Daoy (cell line): ENCODE data around the gene LATS2. TPM values are rescaled to one million over a fixed set of nuclear protein-coding genes. Genes with fewer than 3 reads are reported as not detected.

Experiments used
- DNase-seq: peaks from one replicate; pipeline ENCODE4 v3.0.0-alpha.2; 2015; ENCODE audit warnings: low read depth
- total RNA-seq: library from RNA; depleted of rRNA; stranded (reverse); fragments of >200 nt; shearing (Covaris generic); gene quantifications from 2 replicates; pipeline ENCODE4 v1.2.3, GENCODE V29; 2014

Gene LATS2
- total RNA-seq, 1 experiment from 2014 or later, result 5.4 TPM

GRCh38 chr13:21015284-21015683 is 46.1 kb downstream of the LATS2 start:
- no peak for DNase-seq

DNA sequence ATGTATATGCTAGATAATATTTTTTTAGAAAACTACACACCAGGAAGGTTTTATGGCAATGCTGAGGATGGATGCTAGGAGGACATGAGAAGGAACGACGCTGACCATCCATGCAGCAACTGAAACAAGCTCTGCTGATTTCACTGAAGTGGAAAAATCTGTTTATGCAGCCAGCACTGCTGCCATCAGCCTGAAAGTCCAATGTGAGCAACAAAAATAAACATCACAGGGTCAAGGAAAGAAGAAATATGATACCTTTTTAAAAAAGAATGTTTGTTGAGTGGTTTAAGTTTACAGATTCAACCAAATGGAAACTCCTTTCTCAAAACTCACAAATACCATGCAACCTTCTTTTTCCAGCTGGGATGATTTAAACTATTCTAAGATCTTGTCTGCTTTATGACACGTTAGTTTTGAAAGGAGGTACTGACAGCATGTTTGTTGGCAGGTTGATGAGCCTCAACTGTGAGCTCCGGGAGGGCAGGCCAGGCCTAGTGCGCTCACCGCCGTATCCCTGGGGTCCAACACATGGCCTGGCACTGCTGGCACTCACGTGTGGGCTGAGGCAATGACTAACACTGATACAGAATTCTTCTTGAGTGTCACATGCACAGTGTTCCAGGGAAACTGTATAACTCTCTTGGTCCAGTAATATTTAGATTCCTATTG is 46.8 kb downstream of the LATS2 start:
- DNase-seq, result peak; percentile 85

GRCh38 chr13:21014139-21014501 is 47.3 kb downstream of the LATS2 start:
- no peak for DNase-seq

- DNase-seq, result no peak
These were observed 47.7 kb downstream of the LATS2 start for GRCh38 chr13:21013682-21014038.

DNA sequence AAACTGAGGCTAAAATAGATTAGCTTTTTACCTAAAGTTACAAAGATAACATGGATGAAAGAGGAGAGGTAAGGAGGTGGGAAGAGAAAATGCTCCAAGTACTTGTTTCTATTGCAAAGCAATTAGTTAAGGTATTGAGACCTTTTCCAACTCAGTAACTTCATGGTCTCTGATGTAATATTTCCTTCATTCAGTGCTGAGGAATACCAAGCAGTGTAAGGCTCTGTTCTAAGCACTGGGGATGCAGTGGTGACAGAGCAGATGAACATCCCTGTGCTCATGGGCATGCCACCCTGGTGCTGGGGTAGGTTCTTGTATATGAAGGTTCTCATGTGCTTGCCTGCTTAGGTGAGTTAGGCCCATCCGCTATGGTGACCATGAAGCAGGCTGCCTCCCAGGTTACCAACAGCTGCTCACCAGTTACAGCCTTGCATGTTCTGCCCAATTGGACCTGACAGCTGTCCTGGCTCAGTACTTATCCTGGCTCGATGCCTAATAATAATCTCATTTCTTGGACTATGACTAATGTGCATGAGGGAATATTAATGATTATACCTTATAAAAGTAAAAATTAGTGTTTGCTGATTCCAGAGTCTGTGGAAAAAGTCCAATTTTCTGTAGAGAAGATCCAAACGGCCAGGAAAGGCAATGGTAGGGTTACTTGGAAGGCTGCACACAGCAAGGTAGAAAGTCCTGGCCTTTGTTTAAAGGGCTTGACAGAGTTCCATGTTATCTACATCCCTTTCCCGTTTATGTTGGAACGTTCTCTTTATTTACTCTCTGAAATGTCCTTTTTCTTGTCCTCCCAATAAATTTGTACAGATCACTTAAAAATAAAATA is 48.3 kb downstream of the LATS2 start:
- no peak for DNase-seq

DNA sequence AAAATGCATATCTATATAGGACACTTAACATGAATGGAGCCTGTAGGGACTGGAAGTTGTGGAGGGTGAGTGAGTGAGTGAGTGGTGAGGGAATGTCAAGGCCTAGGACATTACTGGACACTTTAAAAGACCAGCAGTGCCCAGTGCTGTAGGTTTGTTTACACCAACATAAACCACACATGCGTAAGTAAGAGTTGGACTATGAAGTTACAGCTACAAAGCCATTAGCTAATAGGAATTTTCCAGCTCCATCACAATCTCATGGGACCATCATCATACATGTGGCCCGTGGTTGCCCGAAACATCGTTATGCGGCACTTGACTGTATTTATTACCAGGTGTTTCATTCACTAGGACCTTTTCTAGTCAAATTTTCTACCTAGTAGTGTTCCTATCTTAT is 49.2 kb downstream of the LATS2 start:
- no peak for DNase-seq

- DNase-seq, result no peak
These were observed 50.0 kb downstream of the LATS2 start for GRCh38 chr13:21011378-21011777.

DNA sequence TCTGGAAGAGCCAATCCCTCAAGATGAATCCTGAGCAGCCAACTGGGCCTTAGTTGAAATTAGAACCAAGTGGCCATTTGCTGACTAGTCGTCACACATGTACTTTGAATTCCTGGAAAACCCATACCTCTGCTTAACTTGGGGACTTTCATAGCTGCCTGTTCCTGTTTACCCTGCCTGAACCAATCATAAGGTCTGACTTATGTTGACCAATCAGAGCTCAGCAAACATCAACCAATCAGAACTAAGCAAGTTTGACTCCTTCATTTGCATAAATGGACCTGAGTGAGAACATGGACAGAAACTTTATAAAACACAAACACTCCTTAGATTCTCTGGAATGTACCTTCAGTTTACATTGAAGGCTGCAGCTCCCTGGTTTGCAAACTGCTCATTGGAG is 50.8 kb downstream of the LATS2 start:
- DNase-seq, result no peak

DNA sequence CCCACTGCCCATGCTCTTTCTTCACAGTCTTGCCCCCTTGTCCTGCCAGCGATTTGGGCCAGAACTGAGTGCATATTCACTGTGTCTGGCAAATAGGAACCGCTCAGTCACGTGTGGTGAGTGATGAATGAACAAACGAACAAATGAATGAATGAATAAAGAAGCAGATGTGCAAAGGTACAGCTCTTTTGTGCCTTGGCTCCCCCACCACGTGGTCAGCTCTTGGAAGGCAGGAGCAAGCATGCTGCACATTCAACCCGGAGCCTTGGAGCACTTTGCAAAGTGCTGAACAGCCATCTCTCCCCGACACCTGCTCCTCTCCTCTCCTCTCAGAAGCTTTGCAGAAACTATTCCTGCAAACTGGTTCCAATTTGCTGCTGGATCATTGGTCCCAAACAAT is 52.4 kb downstream of the LATS2 start:
- DNase-seq, result no peak

DNA sequence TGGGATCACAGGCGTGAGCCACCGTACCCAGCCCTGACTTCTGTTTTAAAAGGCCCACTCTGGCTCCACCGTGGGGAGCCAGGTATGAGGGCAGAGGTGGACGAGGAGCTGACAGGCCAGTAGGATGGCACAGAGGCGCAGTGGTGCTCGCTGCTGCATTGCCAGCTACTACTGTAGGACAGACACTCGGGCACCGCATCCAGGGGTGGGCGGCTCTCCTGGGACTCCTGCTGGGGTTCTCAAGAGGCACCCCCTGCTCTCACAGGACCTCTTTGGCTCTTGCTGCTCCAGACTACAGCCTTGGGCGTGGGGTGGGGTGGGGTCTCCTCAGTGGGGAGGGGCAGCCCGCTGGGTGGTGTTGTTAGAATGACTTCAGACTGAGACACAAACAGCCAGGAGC is 53.4 kb downstream of the LATS2 start:
- no peak for DNase-seq

DNA sequence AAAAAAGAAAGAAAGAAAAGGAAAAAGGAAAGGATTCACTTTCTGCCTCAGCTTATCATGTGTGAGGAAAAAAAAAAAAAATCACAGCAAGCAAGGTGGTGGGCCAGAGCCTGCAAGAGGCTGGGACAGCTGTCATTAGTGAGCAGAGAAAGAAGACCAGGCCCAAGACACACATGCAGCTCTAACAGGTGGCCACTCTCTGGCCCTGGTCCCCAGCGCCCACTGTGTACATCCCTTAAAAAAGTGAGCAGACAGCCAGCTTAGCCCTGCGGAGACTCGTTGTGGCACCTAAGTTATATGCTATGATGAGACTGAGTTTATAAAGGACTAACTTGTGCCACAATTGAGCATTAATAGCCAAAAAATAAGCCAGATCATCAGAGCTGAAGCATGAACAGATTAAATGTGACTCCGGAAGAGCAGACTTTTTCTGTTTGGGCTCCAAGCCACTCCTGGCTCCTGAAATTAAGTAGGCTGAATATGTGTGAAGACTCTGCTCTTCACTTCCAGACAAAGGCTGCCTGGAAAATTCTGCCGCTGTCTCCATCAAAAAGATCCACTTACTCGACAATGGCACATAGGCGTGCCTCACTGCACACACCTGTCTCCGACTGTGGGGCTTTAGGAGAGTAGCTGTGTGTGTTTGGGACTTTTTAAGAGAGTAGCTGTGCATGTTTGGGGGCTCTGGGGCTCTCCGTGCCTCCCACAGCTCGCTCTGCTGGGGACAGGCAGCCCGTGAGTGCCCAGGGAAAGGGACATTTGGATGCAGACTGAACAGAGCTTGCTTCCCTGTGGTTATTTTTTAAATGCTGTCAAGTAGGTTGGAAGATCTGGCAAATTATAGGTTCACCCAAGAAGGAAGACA is 55.0 kb downstream of the LATS2 start:
- DNase-seq, result no peak

DNA sequence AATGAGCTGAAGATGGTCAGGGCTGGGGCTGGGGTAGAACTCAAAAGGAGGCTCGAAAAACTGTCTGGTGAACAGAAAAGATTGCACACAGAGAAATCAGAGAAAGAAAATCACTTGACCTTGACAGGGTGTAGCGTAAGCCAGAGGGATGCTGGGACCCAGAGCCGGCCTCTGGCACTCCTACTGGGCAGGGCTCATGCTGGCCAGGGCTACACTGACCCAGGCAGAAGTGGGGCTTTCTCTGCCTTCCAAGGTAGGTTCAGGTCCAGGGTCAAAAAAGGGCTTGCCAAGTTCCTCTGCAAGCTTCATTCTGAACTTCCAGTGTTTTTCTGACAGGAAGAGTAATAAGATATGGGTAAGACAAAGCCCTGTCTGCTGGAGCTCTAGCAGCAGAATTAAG is 56.2 kb downstream of the LATS2 start:
- DNase-seq, result no peak

GRCh38 chr13:21001471-21001870 is 59.9 kb downstream of the LATS2 start:
- DNase-seq, result no peak

- no peak for DNase-seq
These were observed 60.7 kb downstream of the LATS2 start for GRCh38 chr13:21000647-21001046.

- no peak for DNase-seq
These were observed 62.6 kb downstream of the LATS2 start for GRCh38 chr13:20998649-20999415.

DNA sequence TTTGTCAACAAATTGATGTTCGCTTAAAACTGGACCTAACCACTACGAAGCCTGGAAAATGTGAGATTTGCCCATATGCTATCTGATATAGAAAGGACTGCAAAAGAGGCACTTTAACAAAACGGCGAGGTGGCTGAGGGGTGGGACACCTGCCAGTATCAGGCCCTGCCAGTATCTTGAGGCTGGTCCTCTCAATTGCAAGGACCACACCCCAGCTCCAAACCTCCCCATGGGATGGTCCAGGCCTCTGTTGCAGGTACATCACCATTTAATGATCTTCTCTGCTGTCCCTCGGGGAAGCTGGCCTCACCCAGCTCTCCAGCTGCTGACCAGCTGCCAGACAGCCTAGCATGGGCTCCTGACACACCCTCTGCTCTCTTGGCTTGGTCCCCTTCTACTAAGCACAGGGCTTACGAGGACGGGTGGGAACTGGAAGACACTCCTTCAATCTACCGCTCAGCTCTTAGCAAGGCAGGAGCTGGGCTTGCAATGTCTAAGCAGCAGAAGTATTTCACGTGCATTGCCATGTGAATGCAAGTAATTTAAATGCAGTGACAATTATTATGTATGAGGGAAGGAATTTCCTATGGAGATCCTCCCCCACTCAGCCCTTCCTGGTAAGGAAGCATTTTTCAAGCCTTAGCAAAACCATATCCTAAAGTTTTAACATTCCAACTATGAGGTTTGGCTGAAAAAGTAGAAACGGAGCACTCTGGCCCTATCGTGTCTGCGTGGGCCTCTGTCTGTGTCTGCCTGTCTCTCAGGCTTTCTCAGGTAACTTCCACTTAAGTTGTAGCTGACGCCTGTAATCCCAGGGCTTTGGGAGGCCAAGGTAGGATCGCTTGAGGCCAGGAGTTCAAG is 63.9 kb downstream of the LATS2 start:
- DNase-seq, result peak; percentile 71

- no peak for DNase-seq
These were observed 66.0 kb downstream of the LATS2 start for GRCh38 chr13:20995245-20995838.

DNA sequence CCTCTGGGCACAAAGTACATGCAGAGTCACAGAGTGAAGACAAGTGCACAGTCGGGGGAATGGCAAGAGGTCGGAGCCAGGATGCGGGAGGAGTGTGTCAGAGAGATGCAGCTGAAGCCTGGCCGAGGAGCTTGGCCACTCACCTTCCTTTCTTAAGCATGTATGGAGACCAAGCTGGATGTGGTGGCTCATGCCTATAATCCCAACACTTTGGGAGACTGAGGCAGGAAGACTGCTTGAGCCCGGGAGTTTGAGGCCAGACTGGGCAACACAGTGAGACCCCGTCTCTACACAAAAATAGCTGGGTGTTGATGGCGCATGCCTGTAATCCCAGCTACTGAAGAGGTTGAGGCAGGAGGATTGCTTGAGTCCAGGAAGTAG is 67.0 kb downstream of the LATS2 start:
- DNase-seq, result no peak

- peak; percentile 80 for DNase-seq
These were observed 67.5 kb downstream of the LATS2 start for GRCh38 chr13:20993661-20994440.

DNA sequence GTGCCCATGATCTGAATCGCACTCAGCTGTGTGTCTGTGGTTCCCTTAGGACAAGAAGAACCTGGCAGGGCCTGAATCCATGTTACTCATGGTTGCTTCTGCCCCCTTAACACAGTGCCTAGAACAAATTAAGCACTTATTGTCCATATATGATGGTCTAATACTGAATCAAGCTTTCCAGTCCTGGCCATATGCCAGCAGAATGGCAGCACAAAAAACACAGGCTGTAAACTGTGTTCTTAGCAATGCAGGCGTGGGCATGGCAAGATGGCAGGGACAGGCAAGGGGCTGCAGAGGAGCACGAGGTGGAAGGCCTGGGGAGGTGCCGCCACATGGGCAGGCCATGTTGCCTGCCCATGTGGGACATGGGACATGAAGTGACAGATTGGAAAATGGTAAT is 68.2 kb downstream of the LATS2 start:
- no peak for DNase-seq
